HEK293 (cell line): Measurements from ENCODE around the gene CDC5L.

Experiments used
- ZFHX2 ChIP-seq: fragments of 450-650 bp; formaldehyde crosslinking; conservative IDR thresholded peaks from 2 replicates; pipeline ENCODE4 v1.5.1; 2016; ENCODE audit warnings: missing biosample characterization, missing genetic modification characterization
- ZFP3 ChIP-seq: fragments of 450-650 bp; formaldehyde crosslinking; IDR thresholded peaks from 2 replicates; pipeline ENCODE4 v1.5.1; 2016; ENCODE audit warnings: low read depth, missing biosample characterization, missing genetic modification characterization
- ZNF121 ChIP-seq: fragments of 450-650 bp; formaldehyde crosslinking; IDR thresholded peaks from 2 replicates; pipeline ENCODE4 v1.5.1; 2016; ENCODE audit warnings: missing biosample characterization, missing genetic modification characterization
- ZNF140 ChIP-seq: fragments of 450-650 bp; formaldehyde crosslinking; IDR thresholded peaks from 2 replicates; pipeline ENCODE4 v1.5.1; 2016; ENCODE audit warnings: missing biosample characterization, missing genetic modification characterization
- ZNF16 ChIP-seq: fragments of 450-650 bp; formaldehyde crosslinking; IDR thresholded peaks from 2 replicates; pipeline ENCODE4 v1.5.1; 2016; ENCODE audit warnings: low read depth, missing biosample characterization, missing genetic modification characterization
- ZNF24 ChIP-seq: fragments of 450-650 bp; formaldehyde crosslinking; IDR thresholded peaks from 2 replicates; pipeline ENCODE4 v1.5.1; 2016; ENCODE audit warnings: missing biosample characterization, missing genetic modification characterization
- ZNF266 ChIP-seq: fragments of 450-650 bp; formaldehyde crosslinking; IDR thresholded peaks from 2 replicates; pipeline ENCODE4 v1.5.1; 2016; ENCODE audit warnings: missing biosample characterization, missing genetic modification characterization, low read depth
- ZNF529 ChIP-seq: fragments of 450-650 bp; formaldehyde crosslinking; IDR thresholded peaks from 2 replicates; pipeline ENCODE4 v1.5.1; 2017; ENCODE audit warnings: missing genetic modification characterization, missing biosample characterization; ENCODE audit not compliant: insufficient replicate concordance
- ZNF571 ChIP-seq: fragments of 450-650 bp; formaldehyde crosslinking; IDR thresholded peaks from 2 replicates; pipeline ENCODE4 v1.5.0; 2017; ENCODE audit warnings: missing biosample characterization, missing genetic modification characterization
- ZNF768 ChIP-seq: fragments of 450-650 bp; formaldehyde crosslinking; IDR thresholded peaks from 2 replicates; pipeline ENCODE4 v1.5.1; 2018; ENCODE audit warnings: missing biosample characterization, mild to moderate bottlenecking, missing genetic modification characterization
- ZNF830 ChIP-seq: fragments of 450-650 bp; IDR thresholded peaks from 2 replicates; pipeline ENCODE4 v1.5.0; 2018; ENCODE audit warnings: missing biosample characterization, missing genetic modification characterization, low read depth, mild to moderate bottlenecking, moderate library complexity
- TF ChIP-seq, protein P1 (sequence below): fragments of 450-650 bp; formaldehyde crosslinking; IDR thresholded peaks from 2 replicates; pipeline ENCODE4 v1.5.1; 2016; ENCODE audit warnings: missing biosample characterization, missing genetic modification characterization
- TF ChIP-seq, protein P2 (sequence below): fragments of 450-650 bp; formaldehyde crosslinking; IDR thresholded peaks from 2 replicates; pipeline ENCODE4 v1.5.1; 2016; ENCODE audit warnings: missing biosample characterization, missing genetic modification characterization
- TF ChIP-seq, protein P3 (sequence below): fragments of 450-650 bp; formaldehyde crosslinking; IDR thresholded peaks from 2 replicates; pipeline ENCODE4 v1.5.1; 2016; ENCODE audit warnings: missing biosample characterization, missing genetic modification characterization

DNA sequence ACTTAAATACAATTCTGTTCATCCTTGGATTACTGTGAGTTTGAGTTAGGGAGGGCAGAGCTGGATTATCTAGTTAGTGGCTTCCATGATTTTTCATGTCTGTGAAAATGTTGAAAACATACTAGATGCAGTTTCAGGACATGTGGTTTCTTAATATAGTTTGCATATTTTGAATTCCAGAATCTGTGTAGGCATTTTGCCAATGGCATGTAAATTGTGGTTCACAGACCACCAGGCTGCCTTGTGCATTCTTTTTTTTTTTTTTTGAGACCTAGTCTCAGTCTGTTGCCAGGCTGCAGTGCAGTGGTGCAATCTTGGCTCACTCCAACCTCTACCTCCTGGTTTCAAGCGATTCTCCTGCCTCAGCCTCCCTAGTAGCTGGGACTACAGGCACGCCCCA, 42.8 kb downstream of the CDC5L start:
- no peak for TF ChIP-seq ZNF768 (tag by site-specific recombination)
- TF ChIP-seq, protein P1, sequence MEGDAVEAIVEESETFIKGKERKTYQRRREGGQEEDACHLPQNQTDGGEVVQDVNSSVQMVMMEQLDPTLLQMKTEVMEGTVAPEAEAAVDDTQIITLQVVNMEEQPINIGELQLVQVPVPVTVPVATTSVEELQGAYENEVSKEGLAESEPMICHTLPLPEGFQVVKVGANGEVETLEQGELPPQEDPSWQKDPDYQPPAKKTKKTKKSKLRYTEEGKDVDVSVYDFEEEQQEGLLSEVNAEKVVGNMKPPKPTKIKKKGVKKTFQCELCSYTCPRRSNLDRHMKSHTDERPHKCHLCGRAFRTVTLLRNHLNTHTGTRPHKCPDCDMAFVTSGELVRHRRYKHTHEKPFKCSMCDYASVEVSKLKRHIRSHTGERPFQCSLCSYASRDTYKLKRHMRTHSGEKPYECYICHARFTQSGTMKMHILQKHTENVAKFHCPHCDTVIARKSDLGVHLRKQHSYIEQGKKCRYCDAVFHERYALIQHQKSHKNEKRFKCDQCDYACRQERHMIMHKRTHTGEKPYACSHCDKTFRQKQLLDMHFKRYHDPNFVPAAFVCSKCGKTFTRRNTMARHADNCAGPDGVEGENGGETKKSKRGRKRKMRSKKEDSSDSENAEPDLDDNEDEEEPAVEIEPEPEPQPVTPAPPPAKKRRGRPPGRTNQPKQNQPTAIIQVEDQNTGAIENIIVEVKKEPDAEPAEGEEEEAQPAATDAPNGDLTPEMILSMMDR (tag by site-specific recombination) = no peak
- TF ChIP-seq, protein P2, sequence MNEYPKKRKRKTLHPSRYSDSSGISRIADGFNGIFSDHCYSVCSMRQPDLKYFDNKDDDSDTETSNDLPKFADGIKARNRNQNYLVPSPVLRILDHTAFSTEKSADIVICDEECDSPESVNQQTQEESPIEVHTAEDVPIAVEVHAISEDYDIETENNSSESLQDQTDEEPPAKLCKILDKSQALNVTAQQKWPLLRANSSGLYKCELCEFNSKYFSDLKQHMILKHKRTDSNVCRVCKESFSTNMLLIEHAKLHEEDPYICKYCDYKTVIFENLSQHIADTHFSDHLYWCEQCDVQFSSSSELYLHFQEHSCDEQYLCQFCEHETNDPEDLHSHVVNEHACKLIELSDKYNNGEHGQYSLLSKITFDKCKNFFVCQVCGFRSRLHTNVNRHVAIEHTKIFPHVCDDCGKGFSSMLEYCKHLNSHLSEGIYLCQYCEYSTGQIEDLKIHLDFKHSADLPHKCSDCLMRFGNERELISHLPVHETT (tag by site-specific recombination) = no peak
- no peak for TF ChIP-seq ZNF121 (tag by site-specific recombination)
- no peak for TF ChIP-seq ZFHX2 (tag by site-specific recombination)
- TF ChIP-seq ZNF140 = no peak
- TF ChIP-seq ZNF529 (tag by site-specific recombination) = no peak
- no peak for TF ChIP-seq ZNF830
- no peak for TF ChIP-seq ZNF266
- TF ChIP-seq ZFP3 (tag by site-specific recombination) = no peak
- TF ChIP-seq, protein P3, sequence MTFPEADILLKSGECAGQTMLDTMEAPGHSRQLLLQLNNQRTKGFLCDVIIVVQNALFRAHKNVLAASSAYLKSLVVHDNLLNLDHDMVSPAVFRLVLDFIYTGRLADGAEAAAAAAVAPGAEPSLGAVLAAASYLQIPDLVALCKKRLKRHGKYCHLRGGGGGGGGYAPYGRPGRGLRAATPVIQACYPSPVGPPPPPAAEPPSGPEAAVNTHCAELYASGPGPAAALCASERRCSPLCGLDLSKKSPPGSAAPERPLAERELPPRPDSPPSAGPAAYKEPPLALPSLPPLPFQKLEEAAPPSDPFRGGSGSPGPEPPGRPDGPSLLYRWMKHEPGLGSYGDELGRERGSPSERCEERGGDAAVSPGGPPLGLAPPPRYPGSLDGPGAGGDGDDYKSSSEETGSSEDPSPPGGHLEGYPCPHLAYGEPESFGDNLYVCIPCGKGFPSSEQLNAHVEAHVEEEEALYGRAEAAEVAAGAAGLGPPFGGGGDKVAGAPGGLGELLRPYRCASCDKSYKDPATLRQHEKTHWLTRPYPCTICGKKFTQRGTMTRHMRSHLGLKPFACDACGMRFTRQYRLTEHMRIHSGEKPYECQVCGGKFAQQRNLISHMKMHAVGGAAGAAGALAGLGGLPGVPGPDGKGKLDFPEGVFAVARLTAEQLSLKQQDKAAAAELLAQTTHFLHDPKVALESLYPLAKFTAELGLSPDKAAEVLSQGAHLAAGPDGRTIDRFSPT (tag by site-specific recombination) = no peak
- TF ChIP-seq ZNF16 = no peak
- TF ChIP-seq ZNF24 (tag by site-specific recombination) = no peak
- no peak for TF ChIP-seq ZNF571 (tag by site-specific recombination)
